GM12878 (cell line): ENCODE measurements around the gene FCRL6. TPM values are rescaled to one million over a fixed set of nuclear protein-coding genes. Genes with fewer than 3 reads are reported as not detected.

Experiments
- ATAC-seq: fragments of 200-7000 bp; cut with Tn5 transposase; 3 replicates; pipeline ENCODE4 v1.9.1; 2020; ENCODE audit warnings: mild to moderate bottlenecking, moderate library complexity
- BruUV-seq: library from RNA; stranded (reverse); fragments of 400-500 nt; replicated peaks from 2 replicates; lab custom pipeline; 2021; lab: Mats Ljungman, UMichigan
- CTCF ChIA-PET: fragments of 300-600 bp; sonication (Branson Sonifier 250); formaldehyde crosslinking; extraction: SDS; loops from one replicate; lab custom pipeline; 2021; ENCODE audit warnings: inconsistent platforms; lab: Yijun Ruan, JAX
- POLR2A ChIA-PET: fragments of 350-600 bp; formaldehyde crosslinking; extraction: SDS; loops from one replicate; lab custom pipeline; 2021; ENCODE audit warnings: inconsistent platforms; lab: Charles Lee
- RAD21 ChIA-PET: fragments of 300-600 bp; sonication (Branson Sonifier 250); formaldehyde crosslinking; loops from one replicate; lab custom pipeline; 2023; ENCODE audit warnings: antibody characterized with exemption; ENCODE audit not compliant: unreplicated experiment; lab: Charles Lee
- SMC1A ChIA-PET: fragments of 300-600 bp; sonication (Branson Sonifier 250); formaldehyde crosslinking; loops from one replicate; lab custom pipeline; 2023; ENCODE audit not compliant: unreplicated experiment, uncharacterized antibody; lab: Charles Lee
- DNase-seq: peaks from one replicate; pipeline ENCODE4 v3.0.0-alpha.2; 2011; ENCODE audit warnings: low read depth, low spot score
- FAIRE-seq: peaks from 3 replicates; lab custom pipeline; 2011; peaks lifted over from hg19 to GRCh38; lab: Jason Lieb, UNC
- H2AFZ ChIP-seq: 2 replicates; pipeline ENCODE4 v1.6.0; 2011; ENCODE audit warnings: low read depth, low read length, control low read depth; ENCODE audit not compliant: control insufficient read depth
- H3K27ac ChIP-seq: 2 replicates; pipeline ENCODE4 v1.5.1; 2011; ENCODE audit warnings: control low read depth; ENCODE audit not compliant: control insufficient read depth, insufficient read depth
- H3K27me3 ChIP-seq, 2 experiments: replicated peaks in 1 of 2; 2 replicates each; pipeline versions ENCODE4 v1.6.0 to v1.6.1; 2011; ENCODE audit warnings: low read length in 1 of 2; ENCODE audit not compliant: control insufficient read depth in 2 of 2, insufficient read depth in 2 of 2
- H3K36me3 ChIP-seq, 2 experiments: 2 replicates each; pipeline ENCODE4 v1.5.1; 2011; ENCODE audit warnings: low read length in 1 of 2; ENCODE audit not compliant: control insufficient read depth in 2 of 2, insufficient read depth in 2 of 2
- H3K4me1 ChIP-seq: 2 replicates; pipeline ENCODE4 v1.6.1; 2011; ENCODE audit warnings: mild to moderate bottlenecking, low read length, moderate library complexity, mixed read lengths; ENCODE audit not compliant: control insufficient read depth, insufficient read depth
- H3K4me2 ChIP-seq: 2 replicates; pipeline ENCODE4 v1.6.0; 2011; ENCODE audit warnings: control low read depth; ENCODE audit not compliant: control insufficient read depth, insufficient read depth
- H3K4me3 ChIP-seq: fragments of 200-600 bp; sonication (generic); 2 replicates; pipeline ENCODE4 v1.5.1; 2016
- H3K79me2 ChIP-seq: 2 replicates; pipeline ENCODE4 v1.6.0; 2011; ENCODE audit warnings: low read length; ENCODE audit not compliant: control insufficient read depth, insufficient read depth
- H3K9ac ChIP-seq: 2 replicates; pipeline ENCODE4 v1.8.0; 2011; ENCODE audit warnings: low read length, control low read depth, mixed read lengths; ENCODE audit not compliant: control insufficient read depth, insufficient read depth
- H3K9me3 ChIP-seq: replicated peaks from 3 replicates; pipeline ENCODE4 v1.5.1; 2011; ENCODE audit warnings: mild to moderate bottlenecking, low read length; ENCODE audit not compliant: control insufficient read depth, insufficient read depth
- H4K20me1 ChIP-seq: 2 replicates; pipeline ENCODE4 v1.6.0; 2011; ENCODE audit not compliant: control insufficient read depth, insufficient read depth
- BCL3 ChIP-seq: IDR thresholded peaks from 2 replicates; pipeline ENCODE4 v1.6.1; 2011; ENCODE audit warnings: borderline replicate concordance, low read depth, mild to moderate bottlenecking, moderate library complexity, low read length; ENCODE audit not compliant: insufficient read depth, poor library complexity, severe bottlenecking
- CREB1 ChIP-seq: IDR thresholded peaks from 2 replicates; pipeline ENCODE4 v1.6.1; 2012; ENCODE audit warnings: low read depth, mild to moderate bottlenecking, inconsistent platforms
- ESRRA ChIP-seq: IDR thresholded peaks from 2 replicates; pipeline ENCODE4 v1.6.1; 2012; ENCODE audit warnings: mild to moderate bottlenecking, low read length, improper control_type of control experiment
- IRF4 ChIP-seq: IDR thresholded peaks from 2 replicates; pipeline ENCODE4 v1.6.1; 2011; ENCODE audit warnings: low read depth, low read length
- JUNB ChIP-seq: IDR thresholded peaks from 2 replicates; pipeline ENCODE4 v1.6.1; 2016; ENCODE audit warnings: antibody characterized with exemption, mild to moderate bottlenecking
- MYC ChIP-seq: IDR thresholded peaks from 2 replicates; pipeline ENCODE4 v1.6.1; 2011; ENCODE audit warnings: mild to moderate bottlenecking, low read length, moderate library complexity, inconsistent platforms; ENCODE audit not compliant: insufficient read depth, insufficient replicate concordance, insufficient read length, severe bottlenecking
- PRDM15 ChIP-seq: fragments of 450-650 bp; formaldehyde crosslinking; IDR thresholded peaks from 2 replicates; pipeline ENCODE4 v1.4.0; 2020; ENCODE audit warnings: mild to moderate bottlenecking, moderate library complexity
- RAD51 ChIP-seq: fragments of 450-650 bp; IDR thresholded peaks from 2 replicates; pipeline ENCODE4 v1.6.1; 2016; ENCODE audit warnings: moderate library complexity, mild to moderate bottlenecking, inconsistent platforms
- SREBF1 ChIP-seq: IDR thresholded peaks from 2 replicates; pipeline ENCODE4 v1.6.1; 2012; ENCODE audit warnings: mild to moderate bottlenecking, low read length
- TBL1XR1 ChIP-seq: IDR thresholded peaks from 2 replicates; pipeline ENCODE4 v1.6.1; 2012; ENCODE audit warnings: low read depth, low read length, improper control_type of control experiment
- TCF7 ChIP-seq: IDR thresholded peaks from 2 replicates; pipeline ENCODE4 v1.6.1; 2014; ENCODE audit warnings: antibody characterized with exemption, borderline replicate concordance
- YY1 ChIP-seq: IDR thresholded peaks from 2 replicates; pipeline ENCODE4 v1.6.1; 2011; ENCODE audit warnings: low read depth, mild to moderate bottlenecking, low read length
- ZBTB33 ChIP-seq: fragments of 450-650 bp; IDR thresholded peaks from 2 replicates; pipeline ENCODE4 v1.6.1; 2017; ENCODE audit warnings: mild to moderate bottlenecking
- ZNF207 ChIP-seq: fragments of 450-650 bp; IDR thresholded peaks from 2 replicates; pipeline ENCODE4 v1.6.1; 2014; ENCODE audit warnings: antibody characterized with exemption, mild to moderate bottlenecking, borderline replicate concordance
- ZNF217 ChIP-seq: fragments of 450-650 bp; IDR thresholded peaks from 2 replicates; pipeline ENCODE4 v1.6.1; 2017; ENCODE audit warnings: antibody characterized with exemption, mild to moderate bottlenecking
- WGBS: methylation state at CpG from one replicate; pipeline ENCODE4 v1.1.6; 2016; ENCODE audit warnings: low lambda C conversion rate; ENCODE audit not compliant: insufficient replicate concordance, insufficient coverage; ENCODE audit errors: missing lambda C conversion rate; 5-methylcytosine and 5-hydroxymethylcytosine counted together
- in situ Hi-C: fragments of 300-500 bp; cut with MboI; formaldehyde crosslinking; loops from 9 replicates; pipeline ENCODE4 v1.14.3; 2018; ENCODE audit warnings: mixed read lengths
- intact Hi-C: fragments of 100-400 bp; cut with micrococcal nuclease; formaldehyde crosslinking; loops from one replicate; pipeline ENCODE4 v1.14.2; 2022; ENCODE audit not compliant: unreplicated experiment
- polyA plus RNA-seq, 11 experiments: library from polyadenylated mRNA; depleted of rRNA in 4 of 11; unstranded in 6 of 11; stranded (reverse) in 5 of 11; fragments of >200 nt; fragmentation: Nextera tagmentation in 4 of 11; fragmentation: Illumina TruSeq in 1 of 11; extraction: Ambion mirVana in 4 of 11; extraction: Trizol in 1 of 11; gene quantifications; 1 replicate in 1 of 11; 2 replicates in 10 of 11; pipeline versions ENCODE4 v1.2.1 to v1.2.3, GENCODE V29; 2011 to 2016; ENCODE audit warnings: inconsistent platforms in 2 of 11, missing spikeins in 2 of 11, low read depth in 1 of 11
- total RNA-seq, 4 experiments: library from RNA; depleted of rRNA in 3 of 4; stranded (reverse); fragments of >200 nt in 3 of 4; fragmentation: Illumina TruSeq in 1 of 4; extraction: Trizol in 1 of 4; gene quantifications; 2 replicates each; pipeline versions ENCODE4 v1.2.1 to v1.2.3, GENCODE V29; 2013 to 2021

The FCRL6 gene
- total and polyA plus RNA-seq, 10 of the 15 experiments (the other 5 are each of a cell fraction or from before 2014, with no cell fraction given), result 0.04 to 0.16 (median 0.11) TPM; not detected in 7

- TF ChIP-seq JUNB (no peak), TBL1XR1 (no peak)
- TF ChIP-seq, all 136 proteins: peak for 0
These were observed 28.6 kb downstream of the FCRL6 start (continued) for GRCh38 chr1:159830722-159831121.

- Histone ChIP-seq H3K36me3 (no peaks in the 10 kb centered on the region), H4K20me1 (no peaks in the 10 kb centered on the region), H3K27me3 (no peaks in the 10 kb centered on the region), H3K9me3 (peaks cover 2% of the 10 kb centered on the region; the same call in 1 of the 3 replicates), H3K4me1 (peaks cover 26% of the 10 kb centered on the region), H3K4me2 (no peak overlapping the region), H3K4me3 (no peak overlapping the region), H2AFZ (no peak overlapping the region), H3K27ac (no peak overlapping the region), H3K79me2 (no peaks in the 10 kb centered on the region), H3K9ac (no peak overlapping the region)
- WGBS, result 25% methylated on average over 7 of the region's 7 CpGs
- POLR2A ChIA-PET, result no interaction called here
- in situ Hi-C loops (no loop called here), intact Hi-C loops (no loop called here)
- FAIRE-seq (no peak), ATAC-seq (no peak), DNase-seq (no peak)
- SMC1A ChIA-PET, result interaction anchor here (0.8 to 3.5 kb wide), 7 partner anchors 10 to 199 kb away, joined by 3 to 13 read pairs (median 9); no protein-coding TSS in a partner anchor
- CTCF ChIA-PET, result interaction anchor here (0.7 to 16.1 kb wide), 5 partner anchors 10 to 175 kb away, joined by 3 to 178 read pairs (median 4); partner anchors contain the start of gene FCRL6
- no TSS peak for BruUV-seq
- RAD21 ChIA-PET, result interaction anchor here (1.3 kb wide), 1 partner anchor 33 kb away, joined by 3 read pairs; no protein-coding TSS in a partner anchor
- no peak for TF ChIP-seq TCF7
- TF ChIP-seq ZNF207, result no peak
- TF ChIP-seq ESRRA, result no peak
- no peak for TF ChIP-seq YY1
- no peak for TF ChIP-seq ZBTB33
- TF ChIP-seq RAD51, result no peak
- no peak for TF ChIP-seq IRF4
- TF ChIP-seq ZNF217, result no peak
- no peak for TF ChIP-seq MYC
- TF ChIP-seq SREBF1, result no peak
- no peak for TF ChIP-seq BCL3
- no peak for TF ChIP-seq PRDM15 (CRISPR knock-in tag)
- TF ChIP-seq CREB1, result no peak
These were observed 29.4 kb downstream of the FCRL6 start for GRCh38 chr1:159831412-159832141.
